ENCODE results near the gene STRN3. TPM values are rescaled to one million over a fixed set of nuclear protein-coding genes. Genes with fewer than 3 reads are reported as not detected.
A peak's percentile ranks its signal among the peaks of the same experiment; 100 is the strongest.
"Not testable (repeated sequence)": the region's sequence is repeated elsewhere in the genome, so short reads cannot be mapped to it uniquely, and the experiment has no call there.

Gene STRN3
- total RNA-seq, 2 donors from 2014 or later = 20.3 to 35.7 TPM

- H3K27ac Mint-ChIP-seq = no peak overlapping the region
- H3K9me3 Mint-ChIP-seq = no peaks in the 10 kb centered on the region
- DNase-seq (ENCODE audit: low spot score) (no peak), ATAC-seq (no peak)
- H3K4me3 Mint-ChIP-seq = no peak overlapping the region
- H3K36me3 Mint-ChIP-seq = no peaks in the 10 kb centered on the region
- H3K4me1 Mint-ChIP-seq (ENCODE audit: low read depth in 2 of 2) = peaks cover 6 to 8% of the 10 kb centered on the region in 2 donors
- no peaks in the 10 kb centered on the region for H3K27me3 Mint-ChIP-seq
These were observed 104.4 kb downstream of the STRN3 start for GRCh38 chr14:30921788-30922187.

- no peak for ATAC-seq
- Mint-ChIP-seq H3K27ac (peak overlapping the region in 1 of 2 donors; percentile 66), H3K4me3 (no peak overlapping the region), H3K4me1 (ENCODE audit: low read depth in 2 of 2) (peaks cover 6 to 8% of the 10 kb centered on the region in 2 donors), H3K36me3 (no peaks in the 10 kb centered on the region), H3K27me3 (no peaks in the 10 kb centered on the region), H3K9me3 (no peaks in the 10 kb centered on the region)
- no peak for DNase-seq (ENCODE audit: low spot score)
These were observed 104.9 kb downstream of the STRN3 start for GRCh38 chr14:30921305-30921704.

GRCh38 chr14:30915596-30915995 is 110.6 kb downstream of the STRN3 start:
- Mint-ChIP-seq H3K9me3 (no peaks in the 10 kb centered on the region), H3K36me3 (no peaks in the 10 kb centered on the region), H3K4me3 (no peak overlapping the region), H3K27ac (no peak overlapping the region), H3K27me3 (no peaks in the 10 kb centered on the region), H3K4me1 (ENCODE audit: low read depth in 2 of 2) (peaks cover under 1 to 1% of the 10 kb centered on the region in 2 donors)
- DNase-seq (ENCODE audit: low spot score) = no peak
- ATAC-seq = no peak

- no peaks in the 10 kb centered on the region for H3K4me1 Mint-ChIP-seq (ENCODE audit: low read depth in 2 of 2)
- H3K36me3 Mint-ChIP-seq = no peaks in the 10 kb centered on the region
- H3K27me3 Mint-ChIP-seq = no peaks in the 10 kb centered on the region
- H3K27ac Mint-ChIP-seq = no peak overlapping the region
- DNase-seq (ENCODE audit: low spot score) (no peak), ATAC-seq (no peak)
- H3K9me3 Mint-ChIP-seq = no peaks in the 10 kb centered on the region
- H3K4me3 Mint-ChIP-seq = no peak overlapping the region
These were observed 111.4 kb downstream of the STRN3 start for GRCh38 chr14:30914812-30915211.

- ATAC-seq = no peak
- no peaks in the 10 kb centered on the region for H3K27me3 Mint-ChIP-seq
These were observed 117.4 kb downstream of the STRN3 start for GRCh38 chr14:30908826-30909225.

GRCh38 chr14:30907659-30908057 is 118.5 kb downstream of the STRN3 start:
- H3K9me3 Mint-ChIP-seq = no peaks in the 10 kb centered on the region
- H3K4me1 Mint-ChIP-seq (ENCODE audit: low read depth in 2 of 2) = no peaks in the 10 kb centered on the region
- H3K27ac Mint-ChIP-seq = no peak overlapping the region
- no peaks in the 10 kb centered on the region for H3K36me3 Mint-ChIP-seq
- ATAC-seq = no peak
- H3K4me3 Mint-ChIP-seq = no peak overlapping the region
- no peak for DNase-seq (ENCODE audit: low spot score)
- H3K27me3 Mint-ChIP-seq = no peaks in the 10 kb centered on the region

More at GRCh38 chr14:30908826-30909225, 117.4 kb downstream of the STRN3 start:
- Mint-ChIP-seq H3K9me3 (no peaks in the 10 kb centered on the region), H3K27ac (no peak overlapping the region), H3K4me3 (no peak overlapping the region), H3K4me1 (ENCODE audit: low read depth in 2 of 2) (no peaks in the 10 kb centered on the region), H3K36me3 (no peaks in the 10 kb centered on the region)
- no peak for DNase-seq (ENCODE audit: low spot score)

GRCh38 chr14:30906752-30907658 is 119.2 kb downstream of the STRN3 start:
- DNase-seq (ENCODE audit: low spot score) (no peak), ATAC-seq (no peak)
- H3K4me3 Mint-ChIP-seq = no peak overlapping the region
- no peaks in the 10 kb centered on the region for H3K4me1 Mint-ChIP-seq (ENCODE audit: low read depth in 2 of 2)
- H3K27ac Mint-ChIP-seq = no peak overlapping the region
- H3K27me3 Mint-ChIP-seq = no peaks in the 10 kb centered on the region
- H3K9me3 Mint-ChIP-seq = no peaks in the 10 kb centered on the region
- no peaks in the 10 kb centered on the region for H3K36me3 Mint-ChIP-seq

GRCh38 chr14:30903285-30904124 is 122.7 kb downstream of the STRN3 start:
- Mint-ChIP-seq H3K27ac (no peak overlapping the region), H3K27me3 (no peaks in the 10 kb centered on the region), H3K36me3 (peaks cover 5% of the 10 kb centered on the region), H3K4me3 (no peak overlapping the region), H3K9me3 (no peaks in the 10 kb centered on the region), H3K4me1 (ENCODE audit: low read depth in 2 of 2) (peaks cover 3 to 7% of the 10 kb centered on the region in 2 donors)
- ATAC-seq = no peak
- no peak for DNase-seq (ENCODE audit: low spot score)

- not testable (repeated sequence) for DNase-seq (ENCODE audit: low spot score); ATAC-seq; H3K9me3 Mint-ChIP-seq; H3K4me1 Mint-ChIP-seq (ENCODE audit: low read depth in 2 of 2); H3K27ac Mint-ChIP-seq; H3K27me3 Mint-ChIP-seq; H3K4me3 Mint-ChIP-seq
- H3K36me3 Mint-ChIP-seq = peaks cover 23% of the 10 kb centered on the region
These were observed 129.1 kb downstream of the STRN3 start for GRCh38 chr14:30897121-30897520.

GRCh38 chr14:30896435-30896834 is 129.7 kb downstream of the STRN3 start:
- Mint-ChIP-seq H3K27me3 (no peaks in the 10 kb centered on the region), H3K36me3 (peaks cover 23% of the 10 kb centered on the region), H3K27ac (no peak overlapping the region), H3K4me3 (no peak overlapping the region), H3K4me1 (ENCODE audit: low read depth in 2 of 2) (peaks cover 6 to 7% of the 10 kb centered on the region in 2 donors), H3K9me3 (no peaks in the 10 kb centered on the region)
- DNase-seq (ENCODE audit: low spot score) (no peak), ATAC-seq (no peak)

- Mint-ChIP-seq H3K27me3 (no peaks in the 10 kb centered on the region), H3K9me3 (no peaks in the 10 kb centered on the region), H3K36me3 (peaks cover 23% of the 10 kb centered on the region), H3K4me3 (no peak overlapping the region), H3K4me1 (ENCODE audit: low read depth in 2 of 2) (peaks cover 6 to 7% of the 10 kb centered on the region in 2 donors), H3K27ac (no peak overlapping the region)
- ATAC-seq (no peak), DNase-seq (ENCODE audit: low spot score) (no peak)
These were observed 131.2 kb downstream of the STRN3 start for GRCh38 chr14:30894923-30895515.

- Mint-ChIP-seq H3K4me1 (ENCODE audit: low read depth in 2 of 2) (peaks cover 0 to 3% of the 10 kb centered on the region in 2 donors), H3K4me3 (no peak overlapping the region), H3K27ac (no peak overlapping the region), H3K36me3 (peaks cover 18% of the 10 kb centered on the region), H3K9me3 (no peaks in the 10 kb centered on the region), H3K27me3 (no peaks in the 10 kb centered on the region)
- no peak for DNase-seq (ENCODE audit: low spot score)
- no peak for ATAC-seq
These were observed 132.4 kb downstream of the STRN3 start for GRCh38 chr14:30893819-30894218.

- H3K27me3 Mint-ChIP-seq = no peaks in the 10 kb centered on the region
- DNase-seq (ENCODE audit: low spot score) (no peak), ATAC-seq (no peak)
- no peak overlapping the region for H3K27ac Mint-ChIP-seq
- H3K4me3 Mint-ChIP-seq = no peak overlapping the region
- no peaks in the 10 kb centered on the region for H3K9me3 Mint-ChIP-seq
- H3K4me1 Mint-ChIP-seq (ENCODE audit: low read depth in 2 of 2) = peaks cover 0 to 3% of the 10 kb centered on the region in 2 donors
- peaks cover under 1% of the 10 kb centered on the region for H3K36me3 Mint-ChIP-seq
These were observed 137.0 kb downstream of the STRN3 start for GRCh38 chr14:30889244-30889594.
